ENCODE results near the gene C12orf43. TPM values are rescaled to one million over a fixed set of nuclear protein-coding genes. Genes with fewer than 3 reads are reported as not detected.

The C12orf43 gene
- total RNA-seq, 1 donor from 2014 or later: 24.8 TPM

DNA sequence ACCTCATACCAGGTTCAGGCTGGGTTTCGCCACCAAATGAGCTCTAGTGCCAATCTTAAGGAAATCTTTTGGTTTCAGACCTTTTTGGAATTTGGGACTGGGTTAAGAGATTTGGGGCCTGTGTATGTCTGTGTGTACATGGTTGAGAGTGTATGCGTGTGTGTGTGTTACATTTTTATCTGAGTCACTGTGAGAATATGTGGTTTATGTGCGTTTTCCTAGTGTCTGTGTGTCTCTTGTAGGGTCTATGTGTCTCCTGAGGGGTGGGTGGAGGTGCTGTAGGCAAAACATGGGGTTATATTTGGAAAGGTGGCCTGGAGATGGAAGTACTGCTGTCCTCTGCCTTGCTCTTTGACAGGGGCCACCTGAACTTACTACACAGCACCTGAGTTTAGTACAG is 17.9 kb downstream of the C12orf43 start:
- H3K27me3 Mint-ChIP-seq: peaks cover 12% of the 10 kb centered on the region
- DNase-seq: no peak
- intact Hi-C loops (cut with micrococcal nuclease): no loop called here
- TF ChIP-seq, protein P1, sequence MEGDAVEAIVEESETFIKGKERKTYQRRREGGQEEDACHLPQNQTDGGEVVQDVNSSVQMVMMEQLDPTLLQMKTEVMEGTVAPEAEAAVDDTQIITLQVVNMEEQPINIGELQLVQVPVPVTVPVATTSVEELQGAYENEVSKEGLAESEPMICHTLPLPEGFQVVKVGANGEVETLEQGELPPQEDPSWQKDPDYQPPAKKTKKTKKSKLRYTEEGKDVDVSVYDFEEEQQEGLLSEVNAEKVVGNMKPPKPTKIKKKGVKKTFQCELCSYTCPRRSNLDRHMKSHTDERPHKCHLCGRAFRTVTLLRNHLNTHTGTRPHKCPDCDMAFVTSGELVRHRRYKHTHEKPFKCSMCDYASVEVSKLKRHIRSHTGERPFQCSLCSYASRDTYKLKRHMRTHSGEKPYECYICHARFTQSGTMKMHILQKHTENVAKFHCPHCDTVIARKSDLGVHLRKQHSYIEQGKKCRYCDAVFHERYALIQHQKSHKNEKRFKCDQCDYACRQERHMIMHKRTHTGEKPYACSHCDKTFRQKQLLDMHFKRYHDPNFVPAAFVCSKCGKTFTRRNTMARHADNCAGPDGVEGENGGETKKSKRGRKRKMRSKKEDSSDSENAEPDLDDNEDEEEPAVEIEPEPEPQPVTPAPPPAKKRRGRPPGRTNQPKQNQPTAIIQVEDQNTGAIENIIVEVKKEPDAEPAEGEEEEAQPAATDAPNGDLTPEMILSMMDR (IDR thresholded peaks at IDR 0.05): no peak
- peaks cover 16% of the 10 kb centered on the region for H3K36me3 Mint-ChIP-seq (ENCODE audit: low read depth)
- ChIA-PET POLR2A (no interaction called here), CTCF (no interaction called here)
- H3K4me3 Mint-ChIP-seq: no peak overlapping the region
- H3K9me3 Mint-ChIP-seq: no peaks in the 10 kb centered on the region
- no peak for ATAC-seq (ENCODE audit: low read depth)
- H3K27ac Mint-ChIP-seq: no peak overlapping the region
- no peaks in the 10 kb centered on the region for H3K4me1 Mint-ChIP-seq

DNA sequence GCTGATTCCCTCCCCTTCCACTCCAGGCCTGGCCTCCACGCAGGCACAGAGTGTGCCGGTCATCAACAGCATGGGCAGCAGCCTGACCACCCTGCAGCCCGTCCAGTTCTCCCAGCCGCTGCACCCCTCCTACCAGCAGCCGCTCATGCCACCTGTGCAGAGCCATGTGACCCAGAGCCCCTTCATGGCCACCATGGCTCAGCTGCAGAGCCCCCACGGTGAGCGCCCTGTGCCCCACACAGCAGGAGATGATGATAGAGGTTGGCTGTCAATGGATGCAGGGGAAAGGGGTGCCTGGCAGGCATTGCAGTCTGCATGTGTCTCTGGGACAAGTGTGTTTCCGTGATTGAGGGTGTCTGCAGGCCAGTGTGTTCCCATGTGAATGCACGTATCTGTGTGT is 18.8 kb downstream of the C12orf43 start:
- DNase-seq: no peak
- no peaks in the 10 kb centered on the region for H3K4me1 Mint-ChIP-seq
- H3K9me3 Mint-ChIP-seq: no peaks in the 10 kb centered on the region
- H3K27ac Mint-ChIP-seq: no peak overlapping the region
- TF ChIP-seq, protein P1 (IDR thresholded peaks at IDR 0.05): no peak
- H3K36me3 Mint-ChIP-seq (ENCODE audit: low read depth): peaks cover 8% of the 10 kb centered on the region
- ATAC-seq (ENCODE audit: low read depth): no peak
- intact Hi-C loops (cut with micrococcal nuclease): no loop called here
- ChIA-PET CTCF (no interaction called here), POLR2A (no interaction called here)
- H3K4me3 Mint-ChIP-seq: no peak overlapping the region
- H3K27me3 Mint-ChIP-seq: peaks cover 12% of the 10 kb centered on the region

DNA sequence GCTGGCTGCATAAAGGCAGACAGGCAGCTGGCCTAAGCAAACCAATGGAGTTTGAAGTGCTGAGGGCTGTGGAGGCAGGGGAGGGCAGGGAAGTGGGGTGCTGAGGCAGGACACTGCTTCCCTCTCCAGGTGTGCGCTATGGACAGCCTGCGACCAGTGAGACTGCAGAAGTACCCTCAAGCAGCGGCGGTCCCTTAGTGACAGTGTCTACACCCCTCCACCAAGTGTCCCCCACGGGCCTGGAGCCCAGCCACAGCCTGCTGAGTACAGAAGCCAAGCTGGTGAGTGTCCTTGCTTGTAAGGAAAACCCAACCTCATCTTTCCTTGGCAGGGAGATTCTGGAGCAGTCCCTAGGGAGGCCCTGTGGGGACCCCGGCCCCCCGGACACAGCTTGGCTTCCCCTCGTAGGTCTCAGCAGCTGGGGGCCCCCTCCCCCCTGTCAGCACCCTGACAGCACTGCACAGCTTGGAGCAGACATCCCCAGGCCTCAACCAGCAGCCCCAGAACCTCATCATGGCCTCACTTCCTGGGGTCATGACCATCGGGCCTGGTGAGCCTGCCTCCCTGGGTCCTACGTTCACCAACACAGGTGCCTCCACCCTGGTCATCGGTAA is 20.0 kb downstream of the C12orf43 start:
- ChIA-PET CTCF (no interaction called here), POLR2A (no interaction called here)
- no peaks in the 10 kb centered on the region for H3K36me3 Mint-ChIP-seq (ENCODE audit: low read depth)

DNA sequence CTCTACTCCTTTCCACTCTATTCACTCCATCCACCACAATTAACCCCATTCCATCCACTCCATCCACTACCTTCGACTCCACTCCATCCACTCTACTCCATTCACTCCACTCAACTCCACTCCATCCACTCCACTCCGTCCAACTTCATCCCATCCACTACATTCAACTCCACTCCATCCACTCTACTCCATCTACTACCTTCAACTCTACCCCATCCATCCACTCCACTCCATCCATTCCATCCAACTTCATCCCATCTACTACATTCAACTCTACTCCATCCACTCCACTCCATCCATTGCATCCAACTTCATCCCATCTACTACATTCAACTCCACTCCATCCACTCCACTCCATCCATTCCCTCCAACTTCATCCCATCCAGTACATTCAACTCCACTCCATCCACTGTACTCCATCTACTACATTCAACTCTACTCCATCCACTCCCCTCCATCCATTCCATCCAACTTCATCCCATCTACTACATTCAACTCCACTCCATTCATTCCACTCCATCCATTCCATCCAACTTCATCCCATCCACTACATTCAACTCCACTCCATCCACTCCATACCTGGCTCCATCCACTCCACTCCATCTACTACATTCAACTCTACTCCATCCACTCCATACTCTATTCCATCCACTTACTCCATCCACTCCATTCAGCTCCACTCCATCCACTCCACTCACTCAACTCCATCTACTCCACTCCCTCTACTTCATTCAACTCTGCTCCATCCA is 21.5 kb downstream of the C12orf43 start:
- CTCF ChIA-PET: no interaction called here
- Mint-ChIP-seq H3K27me3 (peaks cover 12% of the 10 kb centered on the region), H3K36me3 (ENCODE audit: low read depth) (no peaks in the 10 kb centered on the region), H3K9me3 (no peaks in the 10 kb centered on the region), H3K4me1 (no peaks in the 10 kb centered on the region), H3K27ac (no peak overlapping the region), H3K4me3 (no peak overlapping the region)
- ATAC-seq (ENCODE audit: low read depth): no peak
- POLR2A ChIA-PET: no interaction called here
- DNase-seq: no peak
- TF ChIP-seq, protein P1 (IDR thresholded peaks at IDR 0.05): no peak
- intact Hi-C loops (cut with micrococcal nuclease): no loop called here

More for the DNA sequence above, 20.0 kb downstream of the C12orf43 start:
- Mint-ChIP-seq H3K27me3 (peaks cover 12% of the 10 kb centered on the region), H3K4me3 (no peak overlapping the region), H3K4me1 (no peaks in the 10 kb centered on the region), H3K27ac (no peak overlapping the region), H3K9me3 (no peaks in the 10 kb centered on the region)
- intact Hi-C loops (cut with micrococcal nuclease): no loop called here
- TF ChIP-seq, protein P1 (IDR thresholded peaks at IDR 0.05): no peak
- DNase-seq (no peak), ATAC-seq (ENCODE audit: low read depth) (no peak)

DNA sequence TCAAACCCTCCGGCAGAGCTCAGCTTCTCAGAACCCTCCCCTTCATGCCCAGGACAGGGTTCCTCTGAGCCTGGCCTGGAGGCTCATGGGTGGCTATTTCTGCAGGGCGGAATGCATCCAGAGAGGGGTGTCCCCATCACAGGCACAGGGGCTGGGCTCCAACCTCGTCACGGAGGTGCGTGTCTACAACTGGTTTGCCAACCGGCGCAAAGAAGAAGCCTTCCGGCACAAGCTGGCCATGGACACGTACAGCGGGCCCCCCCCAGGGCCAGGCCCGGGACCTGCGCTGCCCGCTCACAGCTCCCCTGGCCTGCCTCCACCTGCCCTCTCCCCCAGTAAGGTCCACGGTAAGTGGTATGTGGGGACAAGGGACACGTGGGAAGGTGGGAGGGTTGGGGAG is 22.2 kb downstream of the C12orf43 start:
- no peaks in the 10 kb centered on the region for H3K36me3 Mint-ChIP-seq (ENCODE audit: low read depth)
- POLR2A ChIA-PET: no interaction called here
- peaks cover 14% of the 10 kb centered on the region for H3K27me3 Mint-ChIP-seq
- intact Hi-C loops (cut with micrococcal nuclease): no loop called here
- H3K4me1 Mint-ChIP-seq: no peaks in the 10 kb centered on the region
- no peak for DNase-seq
- H3K9me3 Mint-ChIP-seq: no peaks in the 10 kb centered on the region
- no peak for ATAC-seq (ENCODE audit: low read depth)
- CTCF ChIA-PET: no interaction called here
- no peak overlapping the region for H3K4me3 Mint-ChIP-seq
- TF ChIP-seq, protein P1 (IDR thresholded peaks at IDR 0.05): no peak
- no peak overlapping the region for H3K27ac Mint-ChIP-seq
